GM23248 (cell line): ENCODE results near the gene EME2. TPM values are rescaled to one million over a fixed set of nuclear protein-coding genes. Genes with fewer than 3 reads are reported as not detected.

Experiments
- DNase-seq: peaks from one replicate; pipeline ENCODE4 v3.0.0-alpha.2; 2015
- H2AFZ ChIP-seq: fragments of 200-600 bp; sonication (generic); 2 replicates; pipeline ENCODE4 v1.6.1; 2016; ENCODE audit warnings: antibody characterized with exemption
- H3F3A ChIP-seq: fragments of 200-600 bp; sonication (generic); 2 replicates; pipeline ENCODE4 v1.6.1; 2016; ENCODE audit warnings: mild to moderate bottlenecking, antibody characterized with exemption, mixed run types; ENCODE audit not compliant: insufficient read depth
- H3K27ac ChIP-seq: fragments of 200-600 bp; sonication (generic); 2 replicates; pipeline ENCODE4 v1.5.1; 2016; ENCODE audit warnings: mild to moderate bottlenecking
- H3K27me3 ChIP-seq: fragments of 200-600 bp; sonication (generic); replicated peaks from 2 replicates; pipeline ENCODE4 v1.6.1; 2016; ENCODE audit warnings: mild to moderate bottlenecking; ENCODE audit not compliant: insufficient read depth
- H3K36me3 ChIP-seq: fragments of 200-600 bp; sonication (generic); 2 replicates; pipeline ENCODE4 v1.6.1; 2016; ENCODE audit warnings: low read depth, mild to moderate bottlenecking
- H3K4me1 ChIP-seq: fragments of 200-600 bp; sonication (generic); 2 replicates; pipeline ENCODE4 v1.6.1; 2016; ENCODE audit warnings: mild to moderate bottlenecking; ENCODE audit not compliant: insufficient read depth
- H3K4me2 ChIP-seq: fragments of 200-600 bp; sonication (generic); one replicate; pipeline ENCODE4 v1.6.1; 2016; ENCODE audit warnings: mild to moderate bottlenecking; ENCODE audit not compliant: unreplicated experiment
- H3K4me3 ChIP-seq: fragments of 200-600 bp; sonication (generic); 2 replicates; pipeline ENCODE4 v1.5.1; 2016; ENCODE audit warnings: mild to moderate bottlenecking
- H3K79me2 ChIP-seq: fragments of 200-600 bp; sonication (generic); 2 replicates; pipeline ENCODE4 v1.6.1; 2016; ENCODE audit warnings: mild to moderate bottlenecking; ENCODE audit not compliant: insufficient read depth
- H3K9ac ChIP-seq: fragments of 200-600 bp; sonication (generic); 2 replicates; pipeline ENCODE4 v1.6.1; 2016; ENCODE audit warnings: mild to moderate bottlenecking
- H3K9me2 ChIP-seq: fragments of 200-600 bp; sonication (generic); 2 replicates; pipeline ENCODE4 v1.6.1; 2016; ENCODE audit warnings: mixed run types, mild to moderate bottlenecking, moderate library complexity; ENCODE audit not compliant: insufficient read depth
- H3K9me3 ChIP-seq: fragments of 200-600 bp; sonication (generic); one replicate; pipeline ENCODE4 v1.6.1; 2017; ENCODE audit warnings: low read depth
- H4K20me1 ChIP-seq: fragments of 200-600 bp; sonication (generic); 2 replicates; pipeline ENCODE4 v1.6.0; 2016; ENCODE audit not compliant: insufficient read depth
- EZH2 ChIP-seq: fragments of 200-600 bp; sonication (generic); IDR thresholded peaks from 2 replicates; pipeline ENCODE4 v1.6.1; 2018; ENCODE audit warnings: antibody characterized with exemption, mild to moderate bottlenecking; ENCODE audit not compliant: insufficient read depth, poor library complexity, severe bottlenecking
- EZH2phosphoT487 ChIP-seq: fragments of 200-600 bp; sonication (generic); IDR thresholded peaks from 2 replicates; pipeline ENCODE4 v1.6.1; 2018; ENCODE audit warnings: antibody characterized with exemption, moderate library complexity, mild to moderate bottlenecking, low read depth; ENCODE audit not compliant: insufficient read depth
- WGBS, 2 experiments: methylation state at CpG; one replicate each; pipeline ENCODE4 v1.1.6; 2015 to 2017; ENCODE audit warnings: low lambda C conversion rate in 2 of 2, low coverage in 1 of 2; ENCODE audit errors: missing lambda C conversion rate in 2 of 2; 5-methylcytosine and 5-hydroxymethylcytosine counted together
- in situ Hi-C: fragments of 300-500 bp; cut with MboI; formaldehyde crosslinking; loops from 2 replicates; pipeline ENCODE4 v1.15.0; 2020
- polyA plus RNA-seq: library from polyadenylated mRNA; unstranded; fragments of >200 nt; fragmentation: Nextera tagmentation; extraction: Ambion mirVana; gene quantifications from 2 replicates; pipeline ENCODE4 v1.2.1, GENCODE V29; 2016
- total RNA-seq: library from RNA; depleted of rRNA; stranded (reverse); fragments of >200 nt; shearing (Covaris generic); gene quantifications from 2 replicates; pipeline ENCODE4 v1.2.3, GENCODE V29; 2014

Gene EME2
- total and polyA plus RNA-seq, 2 experiments from 2014 or later = 3.1 to 9.3 TPM

DNA sequence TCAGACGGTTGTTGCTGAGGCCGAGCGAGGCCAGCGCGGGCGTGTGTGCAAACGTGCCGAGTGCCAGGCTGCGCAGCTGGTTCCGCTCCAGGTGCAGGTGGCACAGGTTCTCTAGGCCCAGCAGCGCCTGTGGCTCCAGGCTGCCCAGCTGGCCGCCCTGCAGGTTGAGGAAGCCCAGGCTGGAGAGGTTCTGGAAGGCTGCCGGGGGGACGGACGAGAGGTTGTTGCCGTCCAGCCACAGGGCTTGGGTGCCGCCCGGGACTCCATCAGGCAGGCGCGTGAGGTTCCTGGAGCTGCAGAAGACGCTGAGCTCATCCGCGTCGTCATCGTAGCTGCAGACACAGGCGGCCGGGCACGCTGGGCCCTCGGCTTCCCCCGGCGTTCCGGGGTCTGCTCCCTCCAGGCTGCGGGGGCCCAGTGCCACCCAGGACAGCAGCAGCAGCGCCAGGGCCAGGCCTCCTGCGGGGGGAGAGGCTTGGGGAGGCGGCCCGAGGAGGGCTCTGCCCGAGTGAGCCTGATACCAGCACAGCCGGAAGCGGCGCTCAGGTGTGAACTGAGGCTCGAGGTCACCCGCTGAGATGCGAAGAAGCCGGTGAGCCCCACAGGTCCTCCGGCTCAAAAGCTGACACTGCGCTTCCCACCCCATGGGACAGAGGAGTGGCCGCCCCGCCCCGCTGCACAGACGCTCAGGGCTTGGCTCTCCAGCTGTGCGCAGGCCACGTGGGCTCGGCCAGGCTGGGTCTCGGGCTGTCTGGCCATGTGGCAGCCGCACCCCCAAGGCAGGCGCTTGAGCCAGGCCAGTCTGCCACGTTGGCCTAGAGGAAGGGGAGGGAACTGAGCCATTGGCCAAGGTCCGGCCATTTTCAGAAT, 19.6 kb downstream of the EME2 start:
- Histone ChIP-seq H3K79me2 (0 out of 2 replicates have a peak, but pooled peaks cover 3% of the 10 kb centered on the region), H4K20me1 (no peaks in the 10 kb centered on the region), H3K4me1 (no peaks in the 10 kb centered on the region), H3K27ac (no peak overlapping the region), H3K27me3 (no peaks in the 10 kb centered on the region), H3K9ac (no peak overlapping the region), H3K9me3 (no peaks in the 10 kb centered on the region), H3K4me3 (no peak overlapping the region), H3F3A (no peaks in the 10 kb centered on the region), H3K9me2 (no peaks in the 10 kb centered on the region), H2AFZ (no peak overlapping the region), H3K4me2 (no peak overlapping the region), H3K36me3 (no peaks in the 10 kb centered on the region; the same call in 1 of the 2 replicates)
- 83 to 86% methylated on average over 48 to 54 of the region's 59 CpGs for WGBS, 2 experiments
- TF ChIP-seq EZH2phosphoT487 (no peak), EZH2 (no peak)
- DNase-seq = no peak
- in situ Hi-C loops = no loop called here

GRCh38 chr16:1792836-1793577, 20.4 kb downstream of the EME2 start:
- Histone ChIP-seq H2AFZ (no peak overlapping the region), H3K79me2 (no peaks in the 10 kb centered on the region), H4K20me1 (no peaks in the 10 kb centered on the region), H3K4me2 (no peak overlapping the region), H3K27me3 (no peaks in the 10 kb centered on the region), H3K9ac (no peak overlapping the region), H3F3A (no peaks in the 10 kb centered on the region), H3K4me1 (no peaks in the 10 kb centered on the region), H3K9me3 (no peaks in the 10 kb centered on the region), H3K36me3 (no peaks in the 10 kb centered on the region; the same call in 1 of the 2 replicates), H3K27ac (no peak overlapping the region), H3K4me3 (no peak overlapping the region), H3K9me2 (no peaks in the 10 kb centered on the region)
- in situ Hi-C loops = no loop called here
- WGBS, 2 experiments = 85% methylated on average over 12 to 33 of the region's 33 CpGs
- TF ChIP-seq EZH2phosphoT487 (no peak), EZH2 (no peak)
- DNase-seq = no peak

GRCh38 chr16:1793578-1794220, 21.1 kb downstream of the EME2 start, which contains the start of gene IGFALS:
Gene IGFALS (minus strand): TSS chr16:1793705. CDS start chr16:1793652, 53 bp downstream.
- Histone ChIP-seq H3K4me2 (no peak within 1 kb of the TSS), H3K36me3 (no peaks in the 10 kb centered on the region; the same call in 1 of the 2 replicates), H3K9ac (no peak within 1 kb of the TSS), H3K4me1 (no peaks in the 10 kb centered on the region), H2AFZ (no peak within 1 kb of the TSS), H3K9me3 (no peaks in the 10 kb centered on the region), H3F3A (no peaks in the 10 kb centered on the region), H3K9me2 (no peaks in the 10 kb centered on the region), H3K27me3 (no peaks in the 10 kb centered on the region), H3K4me3 (no peak within 1 kb of the TSS), H3K79me2 (no peaks in the 10 kb centered on the region), H3K27ac (no peak within 1 kb of the TSS), H4K20me1 (no peaks in the 10 kb centered on the region)
- in situ Hi-C loops = no loop called here
- 42 to 53% methylated on average over 18 to 21 of the region's 28 CpGs for WGBS, 2 experiments
- no peak for DNase-seq
- no peak for TF ChIP-seq EZH2phosphoT487
- TF ChIP-seq EZH2 = no peak

- H3K79me2 ChIP-seq = no peaks in the 10 kb centered on the region
- no peak overlapping the region for H3K4me2 ChIP-seq
- no peaks in the 10 kb centered on the region for H3K9me2 ChIP-seq
- H2AFZ ChIP-seq = no peak overlapping the region
- H3K9ac ChIP-seq = no peak overlapping the region
- no peak overlapping the region for H3K4me3 ChIP-seq
- no peaks in the 10 kb centered on the region; the same call in 1 of the 2 replicates for H3K36me3 ChIP-seq
- no peaks in the 10 kb centered on the region for H3K4me1 ChIP-seq
- TF ChIP-seq EZH2phosphoT487 = no peak
- no peak for TF ChIP-seq EZH2
- H4K20me1 ChIP-seq = no peaks in the 10 kb centered on the region
- no peaks in the 10 kb centered on the region for H3K27me3 ChIP-seq
- no peak for DNase-seq
- H3F3A ChIP-seq = no peaks in the 10 kb centered on the region
- H3K9me3 ChIP-seq = no peaks in the 10 kb centered on the region
- in situ Hi-C loops = no loop called here
- 63 to 64% methylated on average over 17 to 18 of the region's 18 CpGs for WGBS, 2 experiments
- H3K27ac ChIP-seq = no peak overlapping the region
These were observed 21.7 kb downstream of the EME2 start for GRCh38 chr16:1794221-1794871.
